ENCODE data around the gene TTC7B.

Gene TTC7B

DNA sequence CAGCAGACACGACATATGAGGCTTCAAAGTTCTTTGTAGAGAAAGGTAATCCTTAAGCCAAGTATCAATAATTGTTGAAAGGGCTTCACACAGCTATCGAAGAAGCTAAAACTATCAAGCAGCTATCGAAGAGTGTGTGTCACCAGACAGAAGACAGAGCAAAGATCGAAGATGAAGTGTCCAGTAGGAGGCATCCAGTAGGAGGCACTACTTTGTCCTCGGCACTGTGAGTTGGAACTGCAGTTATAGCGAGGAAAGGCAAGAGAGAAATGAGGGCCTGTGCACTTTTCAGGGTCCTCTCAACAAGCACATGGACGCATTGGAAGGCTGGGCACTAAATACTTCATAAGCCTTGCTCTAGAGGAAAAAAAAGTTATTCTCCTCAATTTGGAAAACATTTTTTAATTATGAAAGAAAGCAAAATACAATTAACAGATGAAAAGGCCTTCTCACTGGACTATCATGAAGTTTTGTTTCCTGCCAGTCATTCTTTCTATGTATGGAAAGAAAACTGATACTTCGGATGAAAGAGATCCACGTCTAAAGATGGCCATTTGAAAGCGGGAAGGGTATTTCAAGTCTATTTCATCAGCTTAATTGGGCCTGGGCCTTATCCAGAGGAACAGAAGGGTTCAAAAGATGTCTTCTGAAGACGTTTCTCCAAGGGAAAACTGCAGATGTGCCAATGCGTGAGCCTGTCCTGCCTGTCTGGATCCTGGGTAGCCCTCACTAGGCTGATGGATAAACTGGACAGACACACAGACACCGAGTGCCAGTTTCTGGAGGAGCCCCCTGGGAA is 244.9 kb downstream of the TTC7B start:
- no peak for DNase-seq

DNA sequence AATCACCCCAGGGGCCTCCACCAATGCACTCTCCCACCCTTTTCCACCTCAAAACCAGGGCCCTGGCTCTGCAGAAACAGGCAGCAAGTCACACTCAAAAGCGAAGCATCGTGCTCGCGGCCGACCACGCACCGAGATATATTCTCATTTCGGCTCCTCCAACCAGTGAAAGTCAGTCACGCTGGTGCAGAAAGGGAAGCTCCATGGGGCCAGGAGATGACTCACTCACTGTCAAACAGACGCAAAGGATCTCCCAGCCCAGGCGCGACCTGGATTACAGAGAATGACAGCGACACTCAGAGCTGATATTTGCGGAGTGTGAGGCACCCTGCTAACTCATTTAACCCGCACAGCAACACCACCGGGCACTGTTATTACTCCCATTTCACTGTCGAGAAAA is 245.8 kb downstream of the TTC7B start:
- no peak for DNase-seq

DNA sequence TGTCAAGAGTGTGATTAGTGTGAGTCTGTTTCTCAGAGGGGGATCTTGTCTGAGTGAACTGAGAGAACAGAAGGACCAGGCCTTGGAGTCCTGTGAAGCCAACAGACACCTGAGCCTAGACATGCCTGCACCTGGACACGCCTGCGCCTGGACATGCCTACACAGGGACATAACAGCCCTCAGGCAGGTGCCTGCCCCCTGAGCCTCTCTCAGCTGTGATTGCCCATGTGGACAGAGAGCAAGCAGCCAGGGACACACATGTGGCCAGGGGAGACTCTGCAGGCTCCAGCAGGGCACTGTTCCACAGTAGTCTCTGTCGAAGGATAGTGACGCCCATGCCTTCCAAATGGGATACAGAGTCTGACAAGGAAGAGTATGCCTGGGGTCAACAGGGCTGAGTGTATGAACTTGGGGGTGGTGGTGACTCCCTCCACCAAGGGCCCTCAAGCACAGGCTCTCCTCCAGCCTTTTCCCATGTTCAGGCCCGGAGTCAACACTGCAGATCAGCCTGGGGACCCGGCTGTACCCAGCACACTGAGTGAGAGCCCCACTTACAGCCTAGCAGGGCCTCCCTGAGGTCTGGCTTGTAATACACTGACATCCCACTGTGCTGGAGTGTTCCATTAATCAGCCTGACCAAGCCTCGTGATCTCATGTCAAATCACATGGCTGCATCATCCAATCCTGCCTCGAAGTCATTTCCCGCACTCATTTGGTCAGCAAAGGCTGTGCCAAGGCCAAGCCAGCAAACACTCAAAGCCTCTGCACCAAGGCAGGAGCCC is 246.4 kb downstream of the TTC7B start:
- DNase-seq: no peak

DNA sequence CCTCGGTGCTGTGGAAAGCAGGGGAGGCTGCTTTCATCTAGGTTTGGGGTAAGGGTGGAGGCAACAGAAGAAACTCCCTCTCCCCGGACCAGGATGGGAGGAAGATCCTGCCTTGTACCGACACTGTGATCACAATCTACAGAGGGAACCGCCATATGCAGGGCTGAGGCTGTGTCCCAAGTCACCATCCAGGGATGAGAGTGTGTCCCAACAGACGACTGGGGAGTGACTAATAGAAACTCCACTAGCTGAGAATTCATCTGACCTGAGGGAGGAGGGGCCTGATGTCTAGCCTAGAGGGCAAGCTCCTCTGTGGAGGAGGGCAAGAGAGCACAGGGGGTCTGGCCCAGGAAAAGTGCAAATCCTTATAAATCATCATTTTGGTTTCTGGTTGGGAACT is 247.0 kb downstream of the TTC7B start:
- no peak for DNase-seq

DNA sequence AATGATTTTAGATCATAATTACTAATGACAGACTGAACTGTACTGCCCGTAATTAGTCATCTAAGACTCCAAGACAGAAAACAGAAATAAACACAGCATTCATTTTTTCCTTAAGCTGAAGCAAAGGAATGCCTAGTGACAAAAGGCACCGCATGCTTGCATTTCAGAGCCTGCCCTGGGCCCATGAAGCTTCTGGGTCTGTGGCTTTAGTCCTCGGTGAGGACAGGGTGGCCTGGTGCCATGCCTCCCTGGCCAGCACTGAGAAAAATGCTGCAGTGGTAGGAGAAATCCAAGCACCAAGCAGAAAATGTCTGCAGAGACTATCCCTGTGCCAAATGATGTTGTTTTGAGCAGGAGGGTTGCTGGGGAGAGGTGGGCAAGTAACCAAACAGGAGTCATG is 247.8 kb downstream of the TTC7B start:
- DNase-seq: no peak

DNA sequence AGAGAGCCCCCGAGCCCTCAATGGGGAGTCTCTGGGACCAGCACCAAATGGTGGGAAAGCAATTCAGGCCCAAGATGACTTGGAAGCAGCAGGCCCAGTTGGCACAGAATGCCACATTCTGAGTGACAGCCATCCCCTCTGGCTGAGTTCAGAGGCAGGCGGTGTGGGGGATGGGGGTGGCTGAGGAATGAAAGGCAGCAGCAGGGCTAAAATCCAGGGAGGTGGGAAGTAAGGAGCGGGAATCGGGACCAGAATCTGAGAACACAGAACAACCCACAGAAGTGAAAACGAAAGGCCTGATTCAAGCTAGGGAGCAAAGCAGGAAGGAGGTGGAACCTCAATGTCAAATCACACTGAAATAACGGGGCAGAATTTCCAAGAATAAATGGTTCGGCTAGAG is 248.2 kb downstream of the TTC7B start:
- DNase-seq: no peak

DNA sequence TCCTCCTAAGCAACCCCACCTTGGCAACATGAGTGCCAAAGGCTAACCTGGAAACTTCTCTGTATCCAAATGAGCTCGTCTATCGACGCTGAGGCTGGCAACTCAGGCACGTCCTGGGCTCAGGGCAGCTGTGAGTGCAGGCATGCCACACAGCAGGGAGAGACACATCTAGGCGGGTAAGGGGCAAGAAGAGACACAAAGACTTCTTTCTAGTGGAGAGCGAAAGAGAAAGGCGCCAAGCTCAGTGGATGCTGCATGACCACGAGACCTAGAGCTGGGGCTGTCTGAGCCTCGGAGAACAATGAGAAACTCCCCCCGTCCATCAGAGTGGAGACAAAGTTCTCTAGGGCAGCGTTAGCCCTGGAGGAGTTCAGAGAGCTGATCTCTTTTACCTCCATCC is 249.0 kb downstream of the TTC7B start:
- no peak for DNase-seq

DNA sequence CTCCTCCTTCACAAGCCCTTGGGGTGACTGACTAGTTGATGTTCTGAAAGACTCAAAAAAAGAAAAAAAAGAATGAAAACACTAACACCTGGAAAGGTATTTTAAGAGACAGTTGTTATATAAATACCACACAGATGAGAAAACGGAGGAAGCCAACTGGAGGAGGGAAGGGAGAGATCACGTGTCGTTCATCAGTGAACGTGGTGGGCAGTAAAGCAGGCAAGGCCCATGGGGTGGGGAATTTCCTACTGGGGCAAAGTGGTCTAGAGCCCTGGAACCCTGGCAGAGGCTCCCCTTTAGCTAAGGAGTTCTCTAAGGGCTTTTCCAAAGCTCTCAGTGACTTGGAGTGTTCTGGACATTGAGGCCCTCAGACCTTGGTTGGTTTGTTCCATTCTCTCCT is 249.7 kb downstream of the TTC7B start:
- no peak for DNase-seq

DNA sequence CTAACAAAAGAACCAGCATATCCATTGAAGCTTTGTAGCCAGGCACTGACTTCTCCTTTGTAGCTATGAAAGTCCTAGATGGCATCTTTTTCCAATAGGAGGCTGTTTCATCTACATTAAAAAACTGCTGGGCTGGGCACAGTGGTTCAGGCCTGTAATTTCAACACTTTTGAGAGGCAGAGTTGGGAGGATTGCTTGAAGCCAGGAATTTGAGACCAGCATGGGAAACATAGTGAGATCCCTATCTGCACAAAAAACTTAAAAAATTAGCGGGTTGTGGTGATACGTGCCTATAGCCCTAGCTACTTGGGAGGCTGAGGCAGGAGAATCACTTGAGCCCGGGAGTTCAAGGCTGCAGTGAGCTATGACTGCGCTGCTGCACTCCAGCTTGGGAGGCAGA is 251.7 kb downstream of the TTC7B start:
- DNase-seq: no peak

DNA sequence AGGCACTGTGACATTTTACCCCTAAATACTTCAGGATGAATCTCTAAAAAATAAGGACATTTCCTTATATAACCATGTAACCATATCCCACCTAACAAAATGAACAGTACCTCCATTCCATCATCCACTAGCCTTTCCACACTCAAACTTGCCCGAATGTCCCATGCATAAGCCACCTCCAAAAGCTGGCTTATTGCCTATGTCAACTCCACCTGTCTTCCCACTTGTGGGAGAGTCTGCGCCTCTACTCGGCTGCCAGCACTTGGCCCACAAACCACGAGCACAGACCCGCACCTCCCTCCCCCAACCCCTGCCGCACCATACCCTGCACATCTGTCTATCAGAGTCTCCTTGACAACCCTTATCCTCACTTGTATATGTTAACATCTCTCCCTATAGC is 253.6 kb downstream of the TTC7B start:
- DNase-seq: no peak

DNA sequence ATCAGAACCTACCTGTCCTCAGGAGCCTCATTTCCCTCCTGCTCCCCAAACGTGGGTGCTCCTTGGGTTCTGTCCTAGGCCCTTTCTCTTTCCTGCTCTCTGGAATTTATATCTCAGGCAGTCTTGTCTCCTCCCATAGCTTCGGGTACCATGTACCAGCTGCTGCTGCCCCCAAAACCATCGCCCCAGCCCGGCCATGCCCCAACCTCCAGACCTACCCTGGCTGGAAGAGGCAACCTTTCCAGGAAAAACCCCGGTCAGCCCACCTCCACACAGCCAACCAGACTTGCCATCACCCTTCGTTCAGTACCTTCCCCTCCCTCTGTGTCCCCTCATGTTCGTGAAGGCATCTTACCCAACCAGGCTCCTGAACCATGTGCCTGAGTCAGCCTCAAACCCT is 254.3 kb downstream of the TTC7B start:
- no peak for DNase-seq

DNA sequence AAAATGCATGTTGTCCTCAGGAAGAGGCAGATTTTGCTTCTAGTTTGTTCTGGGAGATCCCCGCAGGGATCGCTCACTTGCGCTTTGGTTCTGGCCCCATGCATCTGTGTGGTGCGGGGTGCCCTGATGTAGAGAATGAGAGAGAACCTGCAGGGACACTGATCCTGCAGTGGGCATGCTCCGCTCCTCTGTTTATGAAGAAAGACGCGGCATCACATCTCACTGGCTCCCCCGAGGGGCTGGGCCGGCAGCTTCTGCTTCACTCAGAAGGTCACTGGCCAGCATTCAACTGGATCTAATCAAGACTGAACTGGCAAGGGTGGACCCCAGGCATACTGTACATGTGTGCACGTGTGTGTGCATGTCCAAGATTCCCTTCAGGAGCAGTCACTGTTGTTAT is 255.2 kb downstream of the TTC7B start:
- DNase-seq: no peak

DNA sequence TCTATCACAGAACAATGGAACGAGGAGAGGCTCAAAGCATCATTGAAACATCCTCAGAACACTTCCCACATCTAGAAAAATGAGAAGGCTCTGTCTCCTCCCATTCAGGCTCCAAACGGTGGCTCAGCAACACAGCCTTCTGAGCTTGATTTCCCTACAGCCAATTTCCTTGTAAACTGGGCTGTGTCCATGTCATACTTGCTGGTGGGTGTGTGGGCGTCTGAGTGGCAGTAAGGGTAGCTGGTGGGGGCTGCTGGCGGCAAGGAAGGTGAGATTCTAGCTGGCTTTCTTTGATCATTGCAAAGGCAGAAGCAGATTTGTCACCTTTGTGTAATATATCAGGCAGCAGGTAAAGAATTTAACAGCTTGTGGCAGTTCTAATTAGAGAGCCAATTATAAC is 255.7 kb downstream of the TTC7B start:
- no peak for DNase-seq

DNA sequence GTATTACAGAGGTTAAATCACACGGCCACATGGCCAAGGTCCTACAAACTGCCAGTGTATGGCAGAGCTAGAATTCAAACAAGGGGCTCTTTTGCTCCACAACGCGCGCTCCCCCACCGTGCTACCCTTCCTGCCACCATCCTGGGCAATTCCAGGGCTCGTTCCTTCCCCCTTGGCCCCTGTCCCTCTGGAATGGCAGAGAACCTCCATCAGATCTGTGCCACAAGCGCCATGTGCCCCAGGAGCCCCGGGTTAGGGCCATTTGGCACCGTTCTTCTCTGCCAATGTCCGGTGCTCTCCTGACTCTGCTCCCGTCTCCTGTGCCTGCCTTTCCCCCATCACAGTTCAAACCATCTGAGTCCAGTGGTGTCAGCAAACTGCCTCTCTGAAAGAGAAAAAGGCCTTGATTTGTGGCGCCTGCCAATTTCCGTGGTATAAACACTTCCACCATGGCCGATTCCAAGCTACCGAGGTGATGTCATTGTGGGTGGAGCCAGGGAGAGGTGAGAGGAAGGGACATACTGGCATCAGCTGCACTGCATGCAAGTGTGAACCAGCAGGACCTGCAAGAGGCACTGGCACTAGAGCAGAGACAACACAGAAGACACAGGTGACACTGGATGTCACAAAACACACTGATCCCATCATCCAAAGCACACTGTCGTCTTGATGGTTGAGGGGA is 256.3 kb downstream of the TTC7B start:
- no peak for DNase-seq

DNA sequence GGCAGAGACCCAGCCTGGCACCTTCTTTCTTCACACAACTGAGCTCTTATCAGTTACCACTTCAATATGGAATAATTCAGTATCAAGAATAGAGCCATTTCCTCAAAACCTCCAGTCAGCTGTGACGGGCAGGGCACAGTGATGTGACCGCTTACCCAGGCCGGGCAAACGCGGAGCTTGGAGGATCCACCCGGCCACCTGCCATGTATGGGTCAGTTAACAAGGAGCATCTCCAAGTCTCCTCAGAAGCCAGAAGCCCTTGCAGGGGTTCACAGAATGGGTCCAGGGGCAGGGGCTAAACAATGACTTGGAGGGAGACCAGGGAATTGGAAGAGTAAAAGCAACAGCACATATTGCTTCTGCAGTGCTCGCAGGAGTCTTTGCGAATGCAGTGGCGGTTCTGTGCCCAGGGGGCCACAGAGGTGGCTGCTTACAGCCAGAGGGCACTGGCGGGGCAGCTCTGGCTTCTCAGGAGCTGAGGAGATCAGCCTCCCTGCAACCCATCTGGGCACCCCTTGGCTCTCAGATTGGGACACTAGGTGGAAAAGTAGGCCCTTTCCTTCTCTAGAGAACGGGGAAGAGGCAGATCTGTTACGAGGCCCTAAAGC is 257.1 kb downstream of the TTC7B start:
- DNase-seq: no peak

DNA sequence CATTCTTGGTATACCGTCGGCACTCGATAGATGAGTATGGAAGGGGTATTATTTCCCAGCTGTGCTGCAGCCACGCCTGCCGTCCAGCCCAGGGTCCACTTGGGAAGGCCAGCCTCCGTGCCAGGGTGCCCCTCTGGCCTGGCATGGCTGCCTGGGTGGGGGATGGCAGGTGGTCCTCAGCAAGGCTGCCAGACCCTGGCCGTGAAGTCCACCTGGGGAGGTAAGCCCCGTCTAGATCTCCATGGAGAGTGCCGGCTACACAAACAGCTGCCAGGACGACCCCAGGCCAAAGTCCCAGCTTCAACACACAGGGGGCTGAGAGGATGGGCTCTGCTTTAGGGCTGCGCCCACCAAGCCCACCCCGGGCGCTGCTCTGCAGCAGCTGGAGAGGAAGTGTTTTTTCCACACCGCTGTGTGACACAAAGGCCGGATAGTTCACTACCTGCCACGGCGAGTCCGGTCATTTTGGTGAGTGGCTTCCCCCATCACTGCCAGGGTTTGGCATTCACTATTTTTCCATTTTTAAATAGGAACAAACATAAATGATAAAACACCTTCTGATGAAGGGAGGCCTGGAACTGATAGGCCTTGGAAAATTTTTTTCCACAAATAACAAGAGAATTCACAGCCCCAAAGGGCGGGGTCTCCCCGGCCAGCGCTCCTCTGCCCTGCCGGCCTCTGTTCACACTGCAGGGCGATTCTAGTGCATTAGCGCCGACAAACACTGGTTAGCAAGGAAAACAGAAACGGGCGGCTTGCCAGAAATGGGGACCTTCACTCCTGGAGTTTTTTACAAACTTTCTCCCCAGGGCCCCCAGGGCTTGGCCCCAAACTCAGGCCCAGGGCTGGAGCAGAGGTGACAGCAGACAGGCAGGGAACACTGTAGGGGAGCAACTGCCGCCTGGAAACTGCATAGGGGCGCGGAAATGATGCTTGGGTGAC is 257.9 kb downstream of the TTC7B start:
- DNase-seq: no peak

DNA sequence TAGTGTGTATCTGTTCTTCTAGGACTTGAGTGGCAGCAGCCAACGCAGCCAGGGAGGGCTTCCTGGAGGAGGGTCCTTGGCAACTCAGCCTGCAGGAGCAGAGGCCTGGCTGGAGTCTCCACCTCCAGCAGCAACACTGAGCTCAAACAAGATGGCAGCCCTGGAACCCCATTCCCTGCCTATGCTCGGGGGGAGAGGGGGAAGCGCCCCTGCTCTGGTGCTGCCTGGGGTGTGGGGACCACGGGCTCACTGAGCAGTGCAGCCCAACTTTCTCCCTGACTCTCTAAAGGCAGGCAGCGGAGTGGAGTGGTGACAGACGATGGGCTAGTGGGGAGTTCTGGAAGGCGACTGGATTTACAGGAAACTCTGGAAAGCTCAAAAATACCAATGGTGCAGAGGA is 258.7 kb downstream of the TTC7B start:
- no peak for DNase-seq

DNA sequence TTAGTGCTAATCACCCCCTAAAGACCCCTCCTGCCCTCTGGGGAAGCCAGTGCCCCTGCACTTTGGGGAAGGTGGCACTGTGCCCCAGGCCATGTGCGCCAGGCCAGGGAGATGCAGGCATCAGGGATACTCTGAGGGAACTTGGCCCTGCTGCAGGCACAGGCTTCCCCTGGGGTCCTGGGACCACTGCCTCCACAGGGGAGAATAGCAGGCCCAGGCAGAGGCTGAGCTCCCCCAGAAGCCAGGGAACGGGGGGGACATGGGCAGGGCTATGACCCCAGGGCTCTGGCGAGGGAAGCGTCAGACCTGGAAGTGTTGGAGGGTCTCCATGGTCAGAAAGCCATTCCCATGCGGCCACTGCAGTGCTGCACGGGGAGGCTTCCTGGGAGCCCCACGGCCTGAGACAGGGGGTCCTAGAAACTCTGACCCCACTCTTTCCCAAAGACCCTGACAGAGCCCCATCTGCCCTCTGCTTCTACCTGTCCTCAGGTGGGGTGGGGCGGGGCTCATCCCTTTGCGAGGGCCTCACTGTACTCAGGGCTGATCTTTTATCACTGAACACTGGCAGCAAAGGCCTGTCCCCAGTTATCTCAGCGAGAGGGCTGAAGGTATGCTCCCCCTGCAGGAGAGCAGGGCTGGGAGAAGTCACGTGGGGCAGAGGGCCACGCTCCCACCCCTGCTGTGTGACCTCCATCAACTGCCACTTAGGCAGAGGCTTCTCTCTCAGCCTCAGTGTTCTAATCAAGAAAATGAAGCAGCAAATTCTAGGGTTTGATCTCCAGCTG is 259.4 kb downstream of the TTC7B start:
- no peak for DNase-seq

DNA sequence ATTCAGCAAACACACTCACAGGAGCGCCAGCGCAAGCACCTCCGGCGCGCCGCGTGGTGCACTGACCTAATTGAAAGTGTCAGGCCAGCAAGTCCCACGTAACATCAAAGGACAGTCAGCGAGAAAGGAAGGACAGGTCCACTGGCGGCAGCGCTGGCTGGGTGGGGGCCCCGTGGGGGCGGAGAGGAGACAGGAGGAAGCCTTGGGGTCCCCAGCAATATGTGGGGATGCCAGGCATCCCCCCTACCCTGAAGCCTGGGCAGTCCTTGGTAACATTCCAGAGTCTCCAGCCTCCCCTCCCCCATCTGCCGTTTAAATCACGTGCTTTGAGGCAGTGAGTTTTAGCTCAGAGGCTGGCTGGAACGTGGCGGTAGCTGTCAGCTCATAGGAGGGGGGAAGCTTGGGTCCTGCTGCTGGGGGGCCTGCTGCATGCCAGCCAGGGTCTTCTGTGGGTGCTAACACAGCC is 260.2 kb downstream of the TTC7B start:
- DNase-seq: no peak

DNA sequence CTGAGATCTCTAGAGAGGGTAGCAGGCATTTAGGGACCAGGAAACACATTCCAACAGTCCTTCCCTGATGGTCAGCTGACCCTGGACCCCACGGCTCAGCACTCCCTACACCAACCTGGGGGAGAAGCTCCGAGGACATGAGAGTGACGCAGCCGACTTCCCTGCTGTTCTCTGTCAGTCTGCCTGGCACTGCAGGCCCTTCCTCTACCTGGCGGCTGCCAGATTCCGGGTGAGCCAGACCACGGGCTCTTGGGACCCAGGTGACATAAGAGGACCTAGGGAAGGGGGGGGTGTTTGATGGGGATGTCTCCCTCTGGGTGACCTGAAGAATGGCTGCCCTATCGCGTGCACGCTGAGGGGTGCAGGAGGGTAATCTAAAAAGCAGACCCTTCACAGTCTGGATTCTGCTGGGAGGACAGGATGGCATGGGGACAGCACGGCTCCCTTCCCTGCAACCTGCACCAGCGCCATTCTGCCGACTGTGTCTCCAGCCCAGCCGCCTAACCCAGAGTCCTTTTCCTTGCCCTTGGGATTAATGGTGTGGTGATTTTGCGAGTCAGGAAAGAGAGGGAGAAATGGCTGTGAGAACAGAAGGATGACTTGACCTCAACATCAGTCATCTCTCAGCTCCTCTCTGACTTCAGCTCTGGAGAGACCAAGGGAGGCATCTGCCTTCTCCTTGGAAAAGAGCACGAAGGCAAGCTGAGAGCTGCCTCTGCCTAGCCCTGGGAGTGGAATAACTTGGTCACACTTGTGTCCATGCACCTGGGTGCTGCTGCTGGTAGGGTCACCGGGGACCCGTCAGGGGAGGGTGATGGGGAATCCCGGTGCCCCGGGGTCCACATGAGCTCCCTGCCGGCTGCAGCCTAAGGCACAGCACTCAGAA is 260.9 kb downstream of the TTC7B start:
- DNase-seq: no peak
